NT2/D1 (cell line): ENCODE results near the gene FREM2.

Experiments used
- DNase-seq: peaks from one replicate; pipeline ENCODE4 v3.0.0-alpha.2; 2011; ENCODE audit warnings: low read depth, low spot score
- H3K27me3 ChIP-seq: 2 replicates; pipeline ENCODE4 v1.6.0; 2011; ENCODE audit warnings: mild to moderate bottlenecking; ENCODE audit not compliant: insufficient read length, insufficient read depth
- H3K36me3 ChIP-seq: 2 replicates; pipeline ENCODE4 v1.6.1; 2011; ENCODE audit warnings: mild to moderate bottlenecking, low read length, mixed read lengths; ENCODE audit not compliant: insufficient read depth, insufficient read length
- H3K4me1 ChIP-seq: 2 replicates; pipeline ENCODE4 v1.5.1; 2011; ENCODE audit not compliant: insufficient read depth, insufficient read length
- H3K4me3 ChIP-seq: 2 replicates; pipeline ENCODE4 v1.5.1; 2011; ENCODE audit warnings: low read depth; ENCODE audit not compliant: insufficient read length
- H3K9ac ChIP-seq: 2 replicates; pipeline ENCODE4 v1.6.0; 2011; ENCODE audit warnings: low read depth; ENCODE audit not compliant: insufficient read length
- H3K9me3 ChIP-seq: 2 replicates; pipeline ENCODE4 v1.5.1; 2011; ENCODE audit warnings: mild to moderate bottlenecking, low read length; ENCODE audit not compliant: insufficient read depth
- SUZ12 ChIP-seq: IDR thresholded peaks from 2 replicates; pipeline ENCODE4 v1.6.1; 2011; ENCODE audit not compliant: insufficient read length, insufficient read depth; ENCODE audit errors: extremely low read depth
- YY1 ChIP-seq: IDR thresholded peaks from 2 replicates; pipeline ENCODE4 v1.6.1; 2011; ENCODE audit not compliant: insufficient read length, insufficient read depth
- ZNF274 ChIP-seq: IDR thresholded peaks from 2 replicates; pipeline ENCODE4 v1.6.1; 2011; ENCODE audit warnings: mild to moderate bottlenecking, low read depth, low read length

The FREM2 gene

DNA sequence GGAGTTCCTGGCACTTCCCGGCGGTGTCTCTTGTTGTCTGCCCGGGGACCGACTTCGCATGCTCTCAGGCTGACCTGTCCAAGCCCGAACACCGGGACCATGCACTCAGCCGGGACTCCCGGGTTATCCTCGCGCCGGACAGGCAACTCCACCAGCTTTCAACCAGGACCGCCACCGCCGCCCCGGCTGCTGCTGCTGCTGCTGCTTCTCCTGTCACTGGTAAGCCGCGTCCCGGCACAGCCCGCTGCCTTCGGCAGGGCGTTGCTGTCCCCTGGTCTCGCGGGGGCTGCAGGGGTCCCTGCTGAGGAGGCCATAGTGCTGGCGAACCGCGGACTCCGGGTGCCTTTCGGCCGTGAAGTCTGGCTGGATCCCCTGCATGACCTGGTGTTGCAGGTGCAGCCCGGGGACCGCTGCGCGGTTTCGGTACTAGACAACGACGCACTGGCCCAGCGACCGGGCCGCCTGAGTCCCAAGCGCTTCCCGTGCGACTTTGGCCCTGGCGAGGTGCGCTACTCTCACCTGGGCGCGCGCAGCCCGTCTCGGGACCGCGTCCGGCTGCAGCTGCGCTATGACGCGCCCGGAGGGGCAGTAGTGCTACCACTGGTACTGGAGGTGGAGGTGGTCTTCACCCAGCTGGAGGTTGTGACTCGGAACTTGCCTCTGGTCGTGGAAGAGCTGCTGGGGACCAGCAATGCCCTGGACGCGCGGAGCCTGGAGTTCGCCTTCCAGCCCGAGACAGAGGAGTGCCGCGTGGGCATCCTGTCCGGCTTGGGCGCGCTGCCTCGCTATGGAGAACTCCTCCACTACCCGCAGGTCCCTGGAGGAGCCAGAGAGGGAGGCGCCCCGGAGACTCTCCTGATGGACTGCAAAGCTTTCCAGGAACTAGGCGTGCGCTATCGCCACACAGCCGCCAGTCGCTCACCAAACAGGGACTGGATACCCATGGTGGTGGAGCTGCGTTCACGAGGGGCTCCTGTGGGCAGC, 661 bp downstream of the FREM2 start:
- Histone ChIP-seq H3K27me3 (peaks cover 26% of the 10 kb centered on the region), H3K4me1 (no peaks in the 10 kb centered on the region), H3K36me3 (no peaks in the 10 kb centered on the region), H3K4me3 (peak overlapping the region; percentile 78), H3K9me3 (no peaks in the 10 kb centered on the region), H3K9ac (peak overlapping the region; percentile 66)
- DNase-seq: peak; percentile 6
- TF ChIP-seq YY1: no peak
- no peak for TF ChIP-seq SUZ12
- TF ChIP-seq ZNF274: no peak

DNA sequence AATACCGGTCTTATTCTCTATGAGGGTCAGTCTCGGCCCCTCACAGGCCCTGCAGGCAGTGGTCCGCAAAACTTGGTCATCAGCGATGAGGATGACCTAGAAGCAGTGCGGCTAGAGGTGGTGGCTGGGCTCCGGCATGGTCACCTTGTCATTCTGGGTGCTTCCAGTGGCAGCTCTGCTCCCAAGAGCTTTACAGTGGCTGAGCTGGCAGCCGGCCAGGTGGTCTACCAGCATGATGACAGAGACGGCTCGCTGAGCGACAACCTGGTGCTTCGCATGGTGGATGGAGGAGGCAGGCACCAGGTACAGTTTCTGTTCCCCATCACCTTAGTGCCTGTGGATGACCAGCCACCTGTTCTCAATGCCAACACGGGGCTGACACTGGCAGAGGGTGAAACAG, 1.8 kb downstream of the FREM2 start:
- H3K9me3 ChIP-seq: no peaks in the 10 kb centered on the region
- no peak for TF ChIP-seq SUZ12
- no peak for TF ChIP-seq ZNF274
- no peak for TF ChIP-seq YY1

GRCh38 chr13:38690231-38690630, 3.4 kb downstream of the FREM2 start:
- no peak overlapping the region for H3K9ac ChIP-seq
- H3K4me3 ChIP-seq: no peak overlapping the region
- no peaks in the 10 kb centered on the region for H3K4me1 ChIP-seq
- peaks cover 26% of the 10 kb centered on the region for H3K27me3 ChIP-seq
- no peaks in the 10 kb centered on the region for H3K36me3 ChIP-seq
- TF ChIP-seq ZNF274 (no peak), YY1 (no peak), SUZ12 (no peak)
- DNase-seq: no peak
- H3K9me3 ChIP-seq: no peaks in the 10 kb centered on the region

More for the DNA sequence above, 1.8 kb downstream of the FREM2 start:
- no peak overlapping the region for H3K4me3 ChIP-seq
- peaks cover 26% of the 10 kb centered on the region for H3K27me3 ChIP-seq
- no peak overlapping the region for H3K9ac ChIP-seq
- DNase-seq: no peak
- no peaks in the 10 kb centered on the region for H3K4me1 ChIP-seq
- H3K36me3 ChIP-seq: no peaks in the 10 kb centered on the region

DNA sequence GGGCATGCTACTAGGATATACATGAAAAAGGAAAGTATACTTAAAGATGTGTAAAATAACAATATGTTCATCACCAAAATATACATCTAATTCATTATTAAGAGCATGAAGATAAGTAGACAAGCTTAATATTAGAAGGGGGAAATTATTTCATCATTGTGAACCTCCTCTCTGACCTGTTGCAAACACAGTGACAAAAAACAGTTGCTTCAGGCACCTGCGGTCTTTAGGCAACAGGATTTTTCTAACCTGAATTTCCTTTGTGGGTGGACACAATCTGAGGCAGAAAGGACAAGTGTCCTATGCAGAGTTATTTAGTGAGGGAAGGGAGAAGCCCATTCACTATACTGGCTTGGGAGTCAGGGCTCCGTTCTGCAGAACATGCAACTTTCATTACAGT, 6.3 kb downstream of the FREM2 start:
- Histone ChIP-seq H3K9me3 (no peaks in the 10 kb centered on the region), H3K4me1 (no peaks in the 10 kb centered on the region), H3K36me3 (no peaks in the 10 kb centered on the region), H3K27me3 (peaks cover 16% of the 10 kb centered on the region), H3K9ac (no peak overlapping the region), H3K4me3 (no peak overlapping the region)
- no peak for DNase-seq
- TF ChIP-seq SUZ12 (no peak), ZNF274 (no peak), YY1 (no peak)

DNA sequence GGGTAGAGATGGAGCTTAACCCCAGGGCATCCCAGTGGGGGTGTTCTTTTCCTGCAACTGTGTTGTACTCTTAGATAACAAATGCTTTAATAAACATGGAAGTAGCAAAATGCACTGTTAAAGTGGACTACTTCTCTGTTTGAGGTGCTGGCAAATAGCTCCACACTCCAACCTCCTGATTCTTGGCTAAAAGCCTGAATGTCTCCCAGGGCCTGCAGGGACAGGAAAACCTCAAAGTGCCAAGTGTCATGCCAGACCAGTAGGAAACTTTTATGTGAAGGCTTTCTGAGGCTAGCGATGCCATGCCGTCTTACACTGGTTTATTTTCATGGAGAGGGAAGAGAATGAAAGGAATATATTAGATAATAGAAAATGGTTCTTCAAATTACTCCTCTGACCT, 6.8 kb downstream of the FREM2 start:
- no peak for TF ChIP-seq YY1
- no peak for TF ChIP-seq SUZ12
- TF ChIP-seq ZNF274: no peak
- Histone ChIP-seq H3K36me3 (no peaks in the 10 kb centered on the region), H3K4me1 (no peaks in the 10 kb centered on the region), H3K4me3 (no peak overlapping the region), H3K9ac (no peak overlapping the region), H3K9me3 (no peaks in the 10 kb centered on the region), H3K27me3 (peaks cover 11% of the 10 kb centered on the region)
- DNase-seq: no peak

GRCh38 chr13:38697197-38697596, 10.3 kb downstream of the FREM2 start:
- no peaks in the 10 kb centered on the region for H3K36me3 ChIP-seq
- no peak for DNase-seq
- no peak for TF ChIP-seq SUZ12
- TF ChIP-seq YY1: no peak
- TF ChIP-seq ZNF274: no peak
- H3K4me1 ChIP-seq: no peaks in the 10 kb centered on the region
- H3K27me3 ChIP-seq: no peaks in the 10 kb centered on the region
- no peaks in the 10 kb centered on the region for H3K9me3 ChIP-seq
- H3K4me3 ChIP-seq: no peak overlapping the region
- no peak overlapping the region for H3K9ac ChIP-seq

- no peaks in the 10 kb centered on the region for H3K4me1 ChIP-seq
- H3K27me3 ChIP-seq: no peaks in the 10 kb centered on the region
- no peak overlapping the region for H3K4me3 ChIP-seq
- H3K9ac ChIP-seq: no peak overlapping the region
- no peak for TF ChIP-seq YY1
- no peak for TF ChIP-seq ZNF274
- no peak for TF ChIP-seq SUZ12
- no peaks in the 10 kb centered on the region for H3K36me3 ChIP-seq
- no peak for DNase-seq
- no peaks in the 10 kb centered on the region for H3K9me3 ChIP-seq
Observed at GRCh38 chr13:38697628-38698333, 10.9 kb downstream of the FREM2 start.
